H1 (cell line): ENCODE measurements around the gene PTBP1. TPM values are rescaled to one million over a fixed set of nuclear protein-coding genes. Genes with fewer than 3 reads are reported as not detected.

ENCODE experiments used
- ASH2L ChIP-seq: fragments of 200-600, 300-600 bp; sonication (generic); IDR thresholded peaks from one replicate; pipeline ENCODE4 v1.7.1; 2017; ENCODE audit warnings: low read length
- CBX5 ChIP-seq: fragments of 300-800, 300-1000 bp; sonication (generic); IDR thresholded peaks from 2 replicates; pipeline ENCODE4 v1.7.1; 2016; ENCODE audit warnings: antibody characterized with exemption, low read length, low read depth
- CHD7 ChIP-seq: fragments of 300-600 bp; sonication (generic); IDR thresholded peaks from 2 replicates; pipeline ENCODE4 v1.7.1; 2012; ENCODE audit warnings: low read length, moderate library complexity, mild to moderate bottlenecking, inconsistent platforms; ENCODE audit not compliant: insufficient replicate concordance
- HDAC6 ChIP-seq: IDR thresholded peaks from one replicate; pipeline ENCODE4 v1.7.1; 2012; ENCODE audit warnings: low read depth, mild to moderate bottlenecking, inconsistent platforms, low read length, moderate library complexity
- JUN ChIP-seq: IDR thresholded peaks from 2 replicates; pipeline ENCODE4 v1.6.1; 2011; ENCODE audit warnings: low read depth, mild to moderate bottlenecking, improper control_type of control experiment, low read length
- KDM1A ChIP-seq: fragments of 200-600, 300-600 bp; sonication (generic); IDR thresholded peaks from 2 replicates; pipeline ENCODE4 v1.7.1; 2016; ENCODE audit warnings: mild to moderate bottlenecking, low read length, borderline replicate concordance
- NANOG ChIP-seq: IDR thresholded peaks from 2 replicates; pipeline ENCODE4 v1.6.1; 2011; ENCODE audit warnings: low read length, low read depth, mild to moderate bottlenecking, inconsistent platforms; ENCODE audit not compliant: insufficient read depth, poor library complexity, severe bottlenecking
- RNF2 ChIP-seq: fragments of 200-900, 300-1000 bp; sonication (generic); IDR thresholded peaks from 2 replicates; pipeline ENCODE4 v1.7.1; 2016; ENCODE audit warnings: borderline replicate concordance, low read depth, mild to moderate bottlenecking, antibody characterized with exemption, low read length; ENCODE audit not compliant: poor library complexity, severe bottlenecking; ENCODE audit errors: missing control alignments
- SIRT6 ChIP-seq: IDR thresholded peaks from one replicate; pipeline ENCODE4 v1.7.1; 2012; ENCODE audit warnings: low read length, inconsistent platforms
- SIX5 ChIP-seq: IDR thresholded peaks from 2 replicates; pipeline ENCODE4 v1.6.1; 2011; ENCODE audit warnings: mild to moderate bottlenecking, low read depth, low read length
- TCF12 ChIP-seq: IDR thresholded peaks from 2 replicates; pipeline ENCODE4 v1.6.1; 2011; ENCODE audit warnings: low read depth, mild to moderate bottlenecking, low read length
- polyA plus RNA-seq, 7 experiments: library from polyadenylated mRNA; depleted of rRNA in 3 of 7; stranded (reverse) in 5 of 7; unstranded in 2 of 7; fragments of >200 nt in 5 of 7; fragments of 200-250 nt in 2 of 7; gene quantifications; 1 replicate in 5 of 7; 2 replicates in 1 of 7; 4 replicates in 1 of 7; pipeline versions ENCODE4 v1.2.1 to v1.2.3, GENCODE V29; 2011 to 2013; ENCODE audit warnings: missing spikeins in 2 of 7, mixed read lengths in 2 of 7
- total RNA-seq: library from RNA; stranded (reverse); fragmentation: NEBNext Ultra II Directional; extraction: Animal tissue kit (Norgen Biotek cat#: 25700); gene quantifications from 2 replicates; pipeline ENCODE4 v1.2.1, GENCODE V29; 2021

The PTBP1 gene
- total and polyA plus RNA-seq, 2 of the 8 experiments (the other 6 are each of a cell fraction or from before 2014, with no cell fraction given), result 528 to 888 TPM

GRCh38 chr19:843180-843835 lies 46.1 kb downstream of the PTBP1 start (continued):
- TF ChIP-seq SIX5 (no peak), RNF2 (peak; percentile 35), TCF12 (no peak), JUN (no peak), HDAC6 (no peak), KDM1A (no peak), NANOG (no peak), CBX5 (no peak), CHD7 (no peak), SIRT6 (no peak), ASH2L (peak; percentile 30)
